DMS 273 treated with DMSO at 0.1 percent for 48 hours (cell line): ENCODE results near the gene LILRB2.
"Not testable (repeated sequence)": the region's sequence is repeated elsewhere in the genome, so short reads cannot be mapped to it uniquely, and the experiment has no call there.

ENCODE experiments used
- DNase-seq: peaks from one replicate; lab custom pipeline; 2025; lab: John Stamatoyannopoulos, UW

LILRB2 gene

GRCh38 chr19:54305141-54305540 is 24.2 kb upstream of the LILRB2 start:
- no peak for DNase-seq

GRCh38 chr19:54302257-54302656 is 21.3 kb upstream of the LILRB2 start:
- DNase-seq, result no peak

GRCh38 chr19:54299515-54299914 is 18.6 kb upstream of the LILRB2 start:
- DNase-seq, result no peak

- DNase-seq, result no peak
These were observed 18.2 kb upstream of the LILRB2 start for GRCh38 chr19:54299126-54299498.

- no peak for DNase-seq
These were observed 17.6 kb upstream of the LILRB2 start for GRCh38 chr19:54298357-54299125.

- DNase-seq, result no peak
These were observed 16.9 kb upstream of the LILRB2 start for GRCh38 chr19:54297759-54298305.

GRCh38 chr19:54294539-54294938 is 13.6 kb upstream of the LILRB2 start:
- no peak for DNase-seq

- not testable (repeated sequence) for DNase-seq
These were observed 8.2 kb upstream of the LILRB2 start for GRCh38 chr19:54289160-54289559.

GRCh38 chr19:54287456-54287855 is 6.5 kb upstream of the LILRB2 start:
- no peak for DNase-seq

- DNase-seq, result not testable (repeated sequence)
These were observed 5.4 kb upstream of the LILRB2 start for GRCh38 chr19:54286283-54286682.

GRCh38 chr19:54285427-54286056 is 4.6 kb upstream of the LILRB2 start:
- not testable (repeated sequence) for DNase-seq

- DNase-seq, result no peak
These were observed 2.0 kb upstream of the LILRB2 start for GRCh38 chr19:54282686-54283470.

- DNase-seq, result not testable (repeated sequence)
These were observed 792 bp upstream of the LILRB2 start for GRCh38 chr19:54281729-54282075.

- not testable (repeated sequence) for DNase-seq
These were observed 469 bp downstream of the LILRB2 start for GRCh38 chr19:54280441-54280840.

GRCh38 chr19:54280025-54280424 is 885 bp downstream of the LILRB2 start:
- DNase-seq, result not testable (repeated sequence)

GRCh38 chr19:54279406-54279962 is 1.4 kb downstream of the LILRB2 start:
- DNase-seq, result no peak

GRCh38 chr19:54278571-54279195 is 2.2 kb downstream of the LILRB2 start:
- DNase-seq, result not testable (repeated sequence)

- not testable (repeated sequence) for DNase-seq
These were observed 2.9 kb downstream of the LILRB2 start for GRCh38 chr19:54278056-54278455.

- DNase-seq, result not testable (repeated sequence)
These were observed 3.7 kb downstream of the LILRB2 start for GRCh38 chr19:54277111-54277615.

GRCh38 chr19:54275951-54276350 is 5.0 kb downstream of the LILRB2 start:
- no peak for DNase-seq

- DNase-seq, result not testable (repeated sequence)
These were observed 6.4 kb downstream of the LILRB2 start for GRCh38 chr19:54274516-54274915.

- no peak for DNase-seq
These were observed 7.1 kb downstream of the LILRB2 start for GRCh38 chr19:54273821-54274220.
